Measurements from ENCODE around the gene NAP1L4.

NAP1L4 gene

GRCh38 chr11:3018596-3018995 is 26.5 kb upstream of the NAP1L4 start:
- no peak overlapping the region for H3K4me3 ChIP-seq (ENCODE audit: low read length)
- DNase-seq (ENCODE audit: low read depth) = no peak
- TF ChIP-seq CTCF (conservative IDR thresholded peaks at IDR 0.05; ENCODE audit: low read length) = no peak

- no peak for TF ChIP-seq CTCF (conservative IDR thresholded peaks at IDR 0.05; ENCODE audit: low read length)
- no peak for DNase-seq (ENCODE audit: low read depth)
Observed at GRCh38 chr11:3016861-3017260, 24.7 kb upstream of the NAP1L4 start.

GRCh38 chr11:3015796-3016195 is 23.7 kb upstream of the NAP1L4 start:
- no peak overlapping the region for H3K4me3 ChIP-seq (ENCODE audit: low read length)
- TF ChIP-seq CTCF (conservative IDR thresholded peaks at IDR 0.05; ENCODE audit: low read length) = no peak
- DNase-seq (ENCODE audit: low read depth) = no peak

More at GRCh38 chr11:3016861-3017260, 24.7 kb upstream of the NAP1L4 start:
- no peak overlapping the region for H3K4me3 ChIP-seq (ENCODE audit: low read length)

GRCh38 chr11:3014943-3015342 is 22.8 kb upstream of the NAP1L4 start:
- no peak for TF ChIP-seq CTCF (conservative IDR thresholded peaks at IDR 0.05; ENCODE audit: low read length)
- DNase-seq (ENCODE audit: low read depth) = no peak
- no peak overlapping the region for H3K4me3 ChIP-seq (ENCODE audit: low read length)

GRCh38 chr11:3014057-3014938 is 22.2 kb upstream of the NAP1L4 start:
- TF ChIP-seq CTCF (conservative IDR thresholded peaks at IDR 0.05; ENCODE audit: low read length) = no peak
- H3K4me3 ChIP-seq (ENCODE audit: low read length) = no peak overlapping the region
- no peak for DNase-seq (ENCODE audit: low read depth)

GRCh38 chr11:3011891-3012885 is 20.1 kb upstream of the NAP1L4 start:
- no peak for TF ChIP-seq CTCF (conservative IDR thresholded peaks at IDR 0.05; ENCODE audit: low read length)
- no peak overlapping the region for H3K4me3 ChIP-seq (ENCODE audit: low read length)
- no peak for DNase-seq (ENCODE audit: low read depth)

Measured in AG10803 (cell line).